NCI-H345 treated with DMSO at 0.1 percent for 48 hours (cell line): Measurements from ENCODE around the gene TARS3.

ENCODE experiments used
- DNase-seq: peaks from one replicate; lab custom pipeline; 2025; ENCODE audit not compliant: unreplicated experiment; lab: John Stamatoyannopoulos, UW

TARS3 gene

DNA sequence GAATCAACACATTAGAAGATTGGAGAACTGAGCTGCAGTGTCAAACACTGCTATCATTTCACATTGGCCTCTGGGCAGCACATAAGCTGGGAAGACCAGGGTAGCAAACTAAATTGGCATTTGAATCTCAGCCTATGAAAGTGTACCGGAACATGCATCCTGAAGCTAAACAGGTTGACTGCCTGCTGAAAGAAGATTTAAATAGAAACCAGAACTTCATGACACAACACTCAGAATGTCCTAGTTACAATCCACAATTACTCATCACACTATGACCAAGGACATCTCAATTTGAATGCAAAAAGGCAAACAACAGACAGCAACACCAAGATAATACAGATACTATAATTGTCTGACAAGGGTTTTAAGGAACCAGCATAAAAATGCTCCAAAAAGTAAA is 98.3 kb downstream of the TARS3 start:
- DNase-seq, result no peak

DNA sequence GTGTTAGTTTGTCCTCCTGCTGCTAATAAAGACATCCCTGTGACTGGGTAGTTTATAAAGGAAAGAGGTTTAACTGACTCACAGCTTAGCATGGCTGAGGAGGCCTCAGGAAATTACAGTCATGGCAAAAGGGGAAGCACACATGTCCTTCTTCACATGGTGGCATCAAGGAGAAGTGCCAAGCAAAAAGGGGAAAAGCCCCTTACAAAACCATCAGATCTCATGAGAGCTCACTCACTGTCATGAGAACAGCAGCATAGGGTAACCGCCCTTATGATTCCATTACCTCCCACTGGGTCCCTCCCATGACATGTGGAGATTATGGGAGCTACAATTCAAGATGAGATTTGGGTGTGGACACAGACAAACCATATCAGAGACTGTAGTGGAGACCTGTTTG is 99.1 kb downstream of the TARS3 start:
- no peak for DNase-seq

DNA sequence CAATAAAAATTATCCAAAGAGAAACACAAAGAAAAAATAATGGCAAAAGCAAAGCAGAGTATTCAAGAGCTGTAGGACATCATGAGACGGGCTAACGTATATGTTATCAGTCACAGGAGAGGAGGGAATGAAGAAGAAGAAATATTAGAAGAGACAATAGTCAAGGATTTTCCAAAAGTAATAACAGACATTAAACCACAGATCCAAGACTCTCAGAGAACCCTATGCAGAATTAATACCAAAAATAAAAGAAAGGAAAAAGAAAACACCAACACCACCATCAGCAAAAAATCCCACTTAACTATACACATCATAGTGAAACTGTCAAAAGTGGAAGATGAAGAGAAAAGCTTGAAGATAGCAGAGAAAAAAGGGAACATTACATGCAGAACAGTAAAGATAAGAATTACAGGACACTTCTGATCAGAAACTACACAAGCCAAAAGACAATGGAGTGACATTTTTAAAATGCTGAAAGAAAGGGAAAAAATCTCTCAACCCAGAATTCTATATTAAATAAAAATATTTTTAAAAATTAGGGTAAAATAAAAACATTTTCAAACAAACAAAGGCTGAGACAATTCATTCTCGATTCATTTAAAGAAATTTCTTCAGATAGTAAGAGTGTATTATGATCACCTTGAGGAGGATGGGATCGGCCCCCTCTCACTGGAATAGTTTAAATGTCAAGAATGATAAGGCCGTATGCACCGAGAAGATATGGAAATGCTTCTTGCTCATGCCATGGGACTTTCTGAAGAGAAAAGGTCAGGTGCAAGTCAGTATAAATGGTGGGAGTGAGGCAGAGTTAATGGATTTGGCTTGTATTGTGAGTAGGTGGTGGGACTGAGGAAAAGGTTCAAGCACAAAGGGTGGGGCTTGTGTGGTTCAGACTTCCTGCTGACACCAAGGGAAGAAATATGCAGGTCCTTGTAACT is 100.6 kb downstream of the TARS3 start:
- DNase-seq, result no peak

DNA sequence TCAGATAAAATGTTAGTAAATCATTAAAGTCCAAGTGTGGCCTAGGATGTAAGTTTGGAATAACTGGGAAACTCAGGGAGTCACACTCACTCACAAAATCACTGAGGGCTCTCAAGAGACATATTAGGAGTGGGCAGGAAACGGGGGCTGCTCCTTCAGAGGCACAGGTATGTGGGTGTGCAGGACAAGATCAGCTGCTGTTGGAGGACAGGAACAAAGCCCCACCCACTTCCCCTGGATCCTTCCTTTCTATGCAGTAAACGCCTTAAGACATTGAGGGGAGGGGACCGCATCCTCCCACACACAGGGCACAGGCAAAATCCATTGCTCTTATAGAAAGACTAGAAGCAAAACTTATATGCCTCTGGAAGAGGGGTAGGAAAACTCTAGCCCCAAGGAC is 102.3 kb downstream of the TARS3 start:
- DNase-seq, result no peak

DNA sequence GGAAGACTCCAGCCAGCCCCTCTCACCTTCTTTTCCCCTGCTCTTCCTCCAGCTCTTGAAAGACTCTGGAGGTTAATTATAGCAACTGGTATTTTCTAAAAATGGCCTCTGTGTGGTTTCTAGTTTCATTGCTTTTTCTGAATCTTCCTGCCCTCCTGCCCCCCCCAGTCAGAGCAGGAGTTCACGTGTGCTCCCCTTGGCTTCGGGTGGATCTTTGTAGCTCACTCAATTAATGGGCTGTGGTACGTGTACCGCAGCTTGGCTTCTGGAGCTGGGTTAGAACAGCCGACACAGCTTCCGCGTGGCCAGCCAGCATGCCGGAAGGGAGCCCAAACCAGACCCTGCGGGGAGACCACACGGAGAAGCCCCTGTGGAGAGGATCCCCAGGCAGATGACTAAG is 103.6 kb downstream of the TARS3 start:
- no peak for DNase-seq

DNA sequence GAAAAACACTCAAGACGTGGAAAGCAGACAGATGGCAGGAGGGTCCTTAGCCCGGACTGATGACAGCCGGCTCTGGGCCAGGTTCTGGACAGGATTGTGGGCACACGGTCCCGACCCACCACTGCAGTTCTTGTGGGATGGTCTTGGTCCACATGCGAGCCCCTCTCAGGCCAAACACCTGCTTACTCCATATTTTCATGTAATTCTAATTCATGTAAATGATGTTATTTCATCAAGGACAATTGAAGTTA is 104.7 kb downstream of the TARS3 start:
- no peak for DNase-seq

DNA sequence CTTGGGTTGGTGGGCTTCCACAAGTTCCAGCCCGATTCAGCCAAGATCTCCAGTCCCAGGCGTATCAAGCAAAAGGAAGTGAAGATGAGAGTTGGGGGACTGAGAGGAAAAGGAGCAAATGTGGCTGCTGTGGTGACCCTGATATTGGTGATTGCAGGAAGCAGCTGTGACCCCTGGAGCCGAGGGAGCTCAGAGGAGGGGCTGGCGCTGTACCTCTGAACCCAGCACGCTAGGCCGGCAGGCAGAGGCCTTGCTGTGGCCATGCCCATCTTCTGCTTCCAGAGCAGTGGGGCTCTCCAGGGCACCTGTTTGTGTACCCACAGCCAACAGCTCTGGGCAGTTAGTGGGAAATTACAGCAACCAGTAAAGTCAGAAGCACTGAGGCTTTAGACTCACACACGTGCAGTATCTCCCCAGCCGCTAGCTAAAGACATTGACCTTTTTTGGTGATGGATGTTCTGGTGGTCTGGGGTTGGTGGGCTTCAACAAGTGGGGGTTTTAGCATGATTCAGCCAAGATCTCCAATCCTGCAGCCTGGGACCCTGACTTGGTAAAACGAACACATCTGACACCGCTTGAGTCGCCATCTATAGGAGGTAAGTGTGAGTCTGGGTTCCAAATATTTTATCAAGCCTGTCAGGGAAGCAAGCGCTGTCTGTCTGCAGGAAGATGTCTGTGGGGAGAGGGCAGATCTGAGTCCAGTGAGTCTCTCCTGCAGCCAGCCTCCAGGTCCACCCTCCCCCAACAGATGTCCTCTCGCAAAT is 105.2 kb downstream of the TARS3 start:
- DNase-seq, result no peak

DNA sequence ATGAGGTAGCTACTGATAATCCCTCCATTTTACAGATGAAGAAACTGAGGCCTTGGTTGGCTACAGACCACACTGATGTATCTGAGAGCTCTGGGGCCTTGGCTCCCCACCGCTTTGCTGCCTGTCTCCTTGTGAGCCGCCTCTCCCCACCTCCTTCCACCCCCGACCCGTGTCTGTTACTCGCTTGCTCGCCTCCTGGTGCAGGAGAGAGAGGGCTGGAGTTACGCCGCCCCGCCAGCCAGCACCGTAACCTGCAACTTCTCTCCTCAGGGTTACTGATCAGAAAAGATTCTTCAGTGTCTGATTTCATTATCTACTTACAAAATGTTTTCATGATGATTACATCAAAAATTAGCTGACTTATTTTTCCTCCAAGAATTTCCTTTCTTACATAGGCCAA is 106.2 kb downstream of the TARS3 start:
- no peak for DNase-seq

DNA sequence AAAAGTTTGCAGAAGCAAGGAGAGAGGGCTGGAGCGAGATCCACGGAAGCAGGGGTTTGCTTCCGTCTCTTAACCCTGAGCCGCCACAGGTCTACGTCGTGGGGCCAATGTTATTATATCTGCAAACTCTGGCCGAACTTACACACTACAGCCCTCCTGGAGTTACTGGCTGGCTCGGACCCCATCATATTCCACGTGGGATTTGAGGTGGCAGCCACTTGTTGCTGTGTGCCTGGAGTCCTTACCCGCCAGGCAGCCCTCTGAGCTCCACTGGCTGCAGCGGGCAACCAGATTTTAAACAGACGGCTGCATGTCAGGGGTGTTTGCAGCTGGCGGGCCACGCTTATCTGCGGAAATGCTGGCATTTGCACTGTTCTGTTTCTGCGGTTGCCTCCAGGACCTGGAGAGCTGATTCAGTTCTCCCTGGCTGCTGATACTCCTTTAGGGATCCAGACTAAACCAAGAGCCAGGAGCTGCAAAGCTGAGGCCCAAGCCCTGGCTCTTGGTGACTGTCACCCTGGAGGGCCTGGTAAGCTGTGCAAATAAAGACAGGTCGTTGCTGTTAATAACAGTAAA is 106.8 kb downstream of the TARS3 start:
- no peak for DNase-seq

DNA sequence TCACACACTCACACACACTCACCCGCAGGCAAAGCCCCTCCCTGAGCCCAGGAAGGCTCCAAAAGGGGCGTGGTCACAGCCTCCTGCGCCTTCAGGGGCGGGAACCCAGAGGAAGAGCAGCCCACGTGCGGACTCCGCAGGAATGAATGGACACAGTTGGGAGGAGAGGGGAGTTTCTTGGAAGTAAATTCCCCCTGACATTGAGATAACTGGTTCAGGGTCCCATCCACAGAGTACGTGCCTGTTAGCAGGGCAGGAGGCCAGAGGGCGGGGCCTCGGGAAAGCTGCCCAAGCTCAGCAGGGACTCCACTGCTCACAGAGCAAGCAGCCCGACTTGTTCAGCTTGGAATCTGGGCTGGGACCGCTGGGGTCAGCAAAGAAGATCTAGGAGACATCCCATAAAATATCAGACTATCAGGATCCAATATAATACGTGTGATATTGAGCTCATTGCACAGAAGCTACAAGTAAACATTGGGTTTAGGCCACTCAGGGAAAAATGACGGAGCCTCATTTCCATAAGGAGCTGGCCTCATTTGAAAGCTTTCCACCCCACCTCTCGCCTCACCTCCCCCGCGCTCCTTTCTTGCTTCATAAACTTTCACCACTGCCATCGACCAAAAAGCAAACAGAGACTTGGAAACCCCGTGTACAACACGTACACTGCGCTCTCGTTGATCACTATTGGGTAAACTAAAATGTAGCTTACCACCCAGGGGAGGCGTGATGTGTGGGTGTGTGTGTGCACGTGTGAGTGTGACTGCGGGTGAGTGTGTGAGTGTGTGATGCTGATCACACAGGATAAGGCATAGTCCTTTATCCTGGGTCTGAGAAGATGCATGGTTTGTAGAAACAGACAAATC is 108.1 kb downstream of the TARS3 start:
- DNase-seq, result peak; percentile 18

DNA sequence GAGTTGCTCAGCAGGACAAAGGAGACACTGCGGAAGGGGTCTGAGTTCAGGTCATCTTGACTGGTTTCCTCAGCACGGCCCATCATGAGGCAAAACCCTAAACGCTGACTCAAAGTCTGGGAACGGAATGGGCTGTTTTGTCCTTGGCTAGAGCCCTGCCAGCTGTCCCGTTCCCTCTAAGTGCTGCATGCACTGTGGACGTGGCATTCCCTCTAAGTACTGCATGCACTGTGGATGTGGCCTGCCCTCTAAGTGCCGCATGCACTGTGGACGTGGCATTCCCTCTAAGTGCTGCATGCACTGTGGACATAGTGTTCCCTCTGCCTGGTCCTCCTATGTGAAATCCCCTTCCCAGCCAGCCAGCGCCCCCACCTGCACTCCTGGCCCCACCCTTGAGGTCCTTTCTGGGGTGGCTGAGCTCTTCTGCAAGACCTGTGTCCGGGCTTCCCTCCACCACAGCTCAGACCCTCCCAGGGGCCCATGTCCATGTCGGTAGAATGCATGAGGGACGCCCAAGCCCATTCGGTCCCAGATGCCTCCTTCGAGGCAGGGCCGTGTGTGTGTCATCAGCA is 108.8 kb downstream of the TARS3 start:
- no peak for DNase-seq

DNA sequence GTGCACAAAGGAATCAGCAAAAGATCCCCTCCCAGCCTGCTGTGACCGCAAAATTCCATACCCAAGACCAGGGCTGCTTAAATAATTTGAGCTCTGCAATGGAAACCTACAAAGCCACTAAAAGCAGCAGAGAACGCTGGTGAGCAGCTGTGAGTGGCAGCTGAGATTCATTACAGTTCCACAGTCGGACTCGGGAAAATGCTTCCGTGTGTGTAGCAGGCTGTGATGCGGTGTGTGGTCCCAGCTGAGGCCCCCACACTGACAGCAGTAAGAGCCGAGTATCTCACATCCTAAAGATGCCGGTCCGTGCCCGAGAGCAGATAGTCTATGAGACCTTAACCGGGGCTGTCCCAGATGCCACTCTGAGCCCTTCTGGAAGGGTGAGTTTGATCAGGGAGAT is 109.5 kb downstream of the TARS3 start:
- no peak for DNase-seq

DNA sequence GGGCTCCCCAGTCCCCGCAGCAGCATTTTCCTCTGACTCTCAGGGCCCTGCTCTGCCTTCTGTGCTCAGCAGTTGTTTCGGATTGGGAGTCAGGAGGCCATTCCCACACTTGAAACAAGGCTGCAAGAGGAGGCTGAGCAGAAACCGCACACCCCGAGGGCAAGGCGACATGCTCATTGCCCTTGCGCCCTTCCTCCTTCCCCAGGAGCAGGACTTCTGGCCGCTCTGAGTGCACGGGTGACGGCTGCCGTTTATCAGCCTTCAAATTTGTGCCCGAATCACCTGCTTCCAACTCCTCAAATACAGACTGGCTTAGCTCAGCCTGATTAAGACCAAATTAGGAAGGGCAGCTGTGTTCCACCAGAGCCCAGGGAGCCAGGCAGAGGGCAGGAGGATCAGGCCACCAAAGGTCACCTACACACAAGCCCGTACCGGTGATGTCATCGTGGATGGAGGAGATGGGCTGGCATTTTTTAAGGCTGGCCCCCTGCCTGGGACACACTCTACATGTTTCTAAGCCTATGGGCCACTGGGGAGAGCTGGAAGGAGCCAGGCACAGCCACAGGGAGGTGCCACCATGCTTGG is 110.2 kb downstream of the TARS3 start:
- DNase-seq, result no peak

DNA sequence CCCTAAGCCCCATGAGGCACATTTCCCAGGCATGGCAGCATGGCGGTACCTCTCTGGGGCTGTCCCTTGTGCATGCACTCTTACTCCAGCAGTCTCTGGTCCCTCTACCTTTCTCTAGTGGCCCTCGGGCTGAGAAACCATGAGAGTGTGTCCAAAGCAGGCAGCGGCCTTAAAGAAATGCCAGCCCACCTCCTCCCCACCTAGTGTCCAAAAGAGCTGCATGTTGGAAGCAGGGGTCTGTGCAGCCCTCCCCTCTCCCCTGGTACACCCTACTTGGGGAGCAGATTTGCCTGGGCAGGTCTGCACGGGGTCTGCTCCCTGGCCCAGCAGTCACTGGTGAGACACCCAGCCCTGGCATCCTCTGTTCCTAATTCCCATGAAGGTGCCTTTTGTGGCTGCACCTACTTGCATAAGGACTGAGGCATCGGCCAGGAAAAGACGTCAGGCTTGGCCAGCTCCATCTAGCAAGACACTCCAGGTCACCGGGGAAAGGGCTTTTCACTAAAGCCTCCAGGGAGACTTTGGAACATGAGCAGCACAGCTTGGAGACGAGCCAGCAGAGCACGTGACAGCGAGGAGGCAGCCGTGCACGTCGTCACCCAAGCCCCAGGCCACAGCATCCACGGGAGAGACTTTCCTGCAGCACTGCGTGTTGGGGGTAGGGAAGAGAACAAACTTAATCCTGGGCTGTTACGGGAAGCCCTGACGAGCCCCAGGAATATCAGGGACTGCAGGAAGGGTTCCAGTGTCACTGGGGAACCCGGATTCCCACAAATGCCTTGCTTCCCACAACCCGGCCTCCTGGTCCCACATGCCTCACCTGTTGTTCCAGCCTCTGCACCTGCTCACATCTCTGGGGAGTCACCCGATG is 110.9 kb downstream of the TARS3 start:
- peak; percentile 28 for DNase-seq

DNA sequence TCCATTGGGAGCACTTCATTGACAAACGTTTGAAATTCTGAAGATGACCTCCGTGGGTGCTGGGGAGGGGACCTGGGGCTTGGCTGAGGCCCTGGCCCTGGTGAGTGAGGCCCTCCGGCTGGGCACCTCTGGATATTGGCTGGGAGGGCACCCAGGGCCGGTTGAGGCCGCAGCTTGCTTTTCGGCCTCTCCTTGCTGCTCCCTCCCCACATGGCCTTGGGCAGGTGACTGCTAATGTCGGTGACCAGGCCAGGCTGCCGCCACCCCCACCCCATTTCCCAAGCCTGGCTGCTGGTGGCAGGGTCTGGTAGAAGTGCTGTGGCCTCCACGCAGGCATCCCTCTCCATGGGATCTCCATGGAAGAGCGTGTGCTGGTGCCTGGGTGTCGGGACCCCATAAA is 111.6 kb downstream of the TARS3 start:
- no peak for DNase-seq

DNA sequence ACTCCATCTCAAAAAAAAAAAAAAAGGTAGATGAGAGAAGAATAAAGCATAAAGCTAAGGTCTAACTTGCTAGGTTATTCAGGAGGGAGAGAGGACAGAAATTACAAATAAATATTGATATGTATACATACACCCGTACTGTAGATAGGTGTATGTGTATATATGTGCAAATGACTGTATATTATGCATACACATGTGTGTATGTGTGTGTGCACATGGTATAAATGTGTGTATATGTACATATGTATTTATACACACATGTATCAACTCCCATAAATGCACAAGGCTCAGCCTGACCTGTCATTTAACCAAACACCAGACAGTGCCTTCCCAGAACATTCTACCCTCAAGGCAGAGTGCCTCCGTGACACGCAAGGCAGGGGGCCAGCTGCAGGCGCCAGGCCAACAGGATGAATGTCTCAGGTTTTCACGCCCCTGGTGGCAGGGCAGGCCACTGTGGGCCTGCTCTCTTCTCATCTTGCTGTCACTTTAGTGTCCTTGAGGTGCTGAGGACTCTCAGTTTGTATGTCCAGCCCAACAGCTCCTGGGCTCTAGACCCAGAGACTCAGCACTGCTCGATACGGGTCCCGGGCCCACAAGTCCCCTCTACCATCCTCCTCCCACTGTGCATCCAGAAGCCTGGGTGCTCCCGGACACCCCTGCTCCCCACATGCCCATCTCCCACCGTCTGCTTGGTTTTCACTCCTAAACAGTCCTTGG is 112.5 kb downstream of the TARS3 start:
- DNase-seq, result no peak

DNA sequence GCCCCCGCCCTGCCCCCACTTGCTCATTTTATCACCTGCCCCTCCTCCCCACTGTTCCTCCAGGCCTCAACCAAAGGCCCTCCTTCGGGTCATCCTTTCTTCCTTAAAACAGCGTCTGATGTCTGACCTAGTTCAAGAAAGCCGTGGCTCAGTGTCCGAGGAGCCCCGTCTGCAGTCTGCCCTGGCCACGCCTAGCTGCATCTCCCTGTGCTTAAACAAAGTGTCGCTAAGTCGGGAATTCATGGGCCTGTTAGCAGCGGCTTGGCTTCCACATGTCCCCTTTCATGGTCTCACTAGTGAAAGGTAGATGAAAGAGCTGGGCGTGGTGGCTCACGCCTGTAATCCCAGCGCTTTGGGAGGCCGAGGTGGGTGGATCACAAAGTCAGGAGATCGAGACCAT is 113.3 kb downstream of the TARS3 start:
- no peak for DNase-seq

DNA sequence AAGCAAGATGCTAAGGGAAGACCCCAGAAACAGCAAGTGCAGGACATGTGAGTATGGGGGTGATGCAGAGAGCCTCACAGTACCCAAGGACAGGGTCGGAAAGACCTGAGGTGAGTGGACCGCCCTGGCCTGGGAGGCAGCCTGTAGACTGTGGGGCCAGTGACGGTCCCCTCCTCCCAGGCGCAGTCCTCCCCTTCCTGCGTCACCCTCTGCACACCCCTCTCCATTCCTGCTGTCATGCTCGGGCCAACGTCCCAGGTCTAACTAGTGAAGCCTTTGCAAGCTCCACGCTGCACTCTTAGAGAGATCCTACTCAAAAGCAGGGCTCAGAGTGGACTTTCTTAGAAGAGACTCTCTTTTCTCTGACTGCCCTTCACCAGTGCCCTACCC is 113.7 kb downstream of the TARS3 start:
- DNase-seq, result no peak
